GM23338 (cell line): ENCODE results near the gene MRPL30. TPM values are rescaled to one million over a fixed set of nuclear protein-coding genes. Genes with fewer than 3 reads are reported as not detected.

Experiments
- ATAC-seq: fragments of 200-7000 bp; cut with Tn5 transposase; 3 replicates; pipeline ENCODE4 v1.9.1; 2020
- DNase-seq: peaks from one replicate; pipeline ENCODE4 v3.0.0-alpha.2; 2015; ENCODE audit warnings: low spot score
- H2AFZ ChIP-seq: fragments of 200-600 bp; sonication (generic); 2 replicates; pipeline ENCODE4 v1.8.0; 2016; ENCODE audit warnings: antibody characterized with exemption, mild to moderate bottlenecking, moderate library complexity
- H3F3A ChIP-seq: fragments of 200-600 bp; sonication (generic); replicated peaks from 2 replicates; pipeline ENCODE4 v1.8.0; 2017; ENCODE audit warnings: antibody characterized with exemption, mixed run types, low read depth
- H3K27ac ChIP-seq: fragments of 200-600 bp; sonication (generic); 2 replicates; pipeline ENCODE4 v1.6.1; 2016; ENCODE audit warnings: low read depth
- H3K27me3 ChIP-seq: fragments of 200-600 bp; sonication (generic); 2 replicates; pipeline ENCODE4 v1.8.0; 2016; ENCODE audit warnings: mild to moderate bottlenecking, mixed run types, moderate library complexity; ENCODE audit not compliant: insufficient read depth
- H3K36me3 ChIP-seq: fragments of 200-600 bp; sonication (generic); 2 replicates; pipeline ENCODE4 v1.8.0; 2016; ENCODE audit warnings: mild to moderate bottlenecking; ENCODE audit not compliant: insufficient read depth
- H3K4me1 ChIP-seq: fragments of 200-600 bp; sonication (generic); 2 replicates; pipeline ENCODE4 v1.8.0; 2016; ENCODE audit warnings: mild to moderate bottlenecking, moderate library complexity; ENCODE audit not compliant: insufficient read depth
- H3K4me2 ChIP-seq: fragments of 200-600 bp; sonication (generic); 2 replicates; pipeline ENCODE4 v1.7.1; 2017; ENCODE audit warnings: mixed run types
- H3K4me3 ChIP-seq: fragments of 200-600 bp; sonication (generic); 2 replicates; pipeline ENCODE4 v1.6.1; 2016; ENCODE audit warnings: mixed run types
- H3K79me2 ChIP-seq: fragments of 200-600 bp; sonication (generic); replicated peaks from 2 replicates; pipeline ENCODE4 v1.8.0; 2017; ENCODE audit warnings: mild to moderate bottlenecking; ENCODE audit not compliant: insufficient read depth
- H3K9me2 ChIP-seq: fragments of 200-600 bp; sonication (generic); 2 replicates; pipeline ENCODE4 v1.8.0; 2017; ENCODE audit not compliant: insufficient read depth
- H4K20me1 ChIP-seq: fragments of 200-600 bp; sonication (generic); replicated peaks from 2 replicates; pipeline ENCODE4 v1.8.0; 2017; ENCODE audit warnings: mild to moderate bottlenecking; ENCODE audit not compliant: insufficient read depth
- H3K27ac Mint-ChIP-seq: 2 replicates; pipeline ENCODE4 v1.8.0; 2020; ENCODE audit warnings: inconsistent platforms, mild to moderate bottlenecking, moderate library complexity, mixed read lengths
- H3K27me3 Mint-ChIP-seq: 3 replicates; pipeline ENCODE4 v1.8.0; 2022; ENCODE audit warnings: low read depth, mild to moderate bottlenecking, moderate library complexity, mixed read lengths, inconsistent platforms; ENCODE audit not compliant: insufficient read depth, poor library complexity
- H3K36me3 Mint-ChIP-seq: 3 replicates; pipeline ENCODE4 v1.8.0; 2021; ENCODE audit warnings: low read depth, mild to moderate bottlenecking, inconsistent platforms, moderate library complexity, mixed read lengths
- H3K4me1 Mint-ChIP-seq: 3 replicates; pipeline ENCODE4 v1.8.0; 2020; ENCODE audit warnings: mild to moderate bottlenecking, inconsistent platforms, mixed read lengths
- H3K4me3 Mint-ChIP-seq: 3 replicates; pipeline ENCODE4 v1.8.0; 2021; ENCODE audit warnings: moderate library complexity, mild to moderate bottlenecking, inconsistent platforms, mixed read lengths
- H3K9me3 Mint-ChIP-seq: 3 replicates; pipeline ENCODE4 v1.8.0; 2020; ENCODE audit warnings: moderate library complexity, mild to moderate bottlenecking, inconsistent platforms, mixed read lengths
- CREB1 ChIP-seq: fragments of 250-450 bp; sonication (Bioruptor Pico); IDR thresholded peaks from 2 replicates; pipeline ENCODE4 v1.5.0; 2020; ENCODE audit warnings: low read depth, mild to moderate bottlenecking, moderate library complexity
- EZH2 ChIP-seq: fragments of 200-600 bp; sonication (generic); IDR thresholded peaks from one replicate; pipeline ENCODE4 v1.8.0; 2017; ENCODE audit warnings: antibody characterized with exemption, mild to moderate bottlenecking, low read depth; ENCODE audit not compliant: unreplicated experiment
- NANOG ChIP-seq: IDR thresholded peaks from 2 replicates; pipeline ENCODE4 v1.6.1; 2016; ENCODE audit warnings: antibody characterized with exemption, borderline replicate concordance
- POLR2AphosphoS5 ChIP-seq: IDR thresholded peaks from 2 replicates; pipeline ENCODE4 v1.6.1; 2016; ENCODE audit warnings: antibody characterized with exemption, low read depth
- ZNF114 ChIP-seq: fragments of 250-450 bp; sonication (Bioruptor Pico); IDR thresholded peaks from 2 replicates; pipeline ENCODE4 v1.5.0; 2020; ENCODE audit warnings: mild to moderate bottlenecking, moderate library complexity
- polyA plus RNA-seq: library from polyadenylated mRNA; unstranded; fragments of >200 nt; fragmentation: Nextera tagmentation; extraction: Ambion mirVana; gene quantifications from 2 replicates; pipeline ENCODE4 v1.2.1, GENCODE V29; 2016
- total RNA-seq: library from RNA; depleted of rRNA; stranded (reverse); fragments of >200 nt; shearing (Covaris generic); gene quantifications from 2 replicates; pipeline ENCODE4 v1.2.3, GENCODE V29; 2014
- TF ChIP-seq, protein P1 (sequence below): IDR thresholded peaks from 2 replicates; pipeline ENCODE4 v1.6.1; 2016; ENCODE audit warnings: antibody characterized with exemption
- TF ChIP-seq, protein P2 (sequence below), 2 experiments: fragments of 200-600 bp in 1 of 2; sonication (generic) in 1 of 2; conservative IDR thresholded peaks; 2 replicates each; pipeline versions ENCODE4 v1.5.1 to v1.6.1; 2016 to 2017; ENCODE audit warnings: antibody characterized with exemption in 2 of 2, low read depth in 2 of 2, mild to moderate bottlenecking in 2 of 2, moderate library complexity in 1 of 2

The MRPL30 gene
- total and polyA plus RNA-seq, 2 experiments from 2014 or later: 51.4 to 53.7 TPM

DNA sequence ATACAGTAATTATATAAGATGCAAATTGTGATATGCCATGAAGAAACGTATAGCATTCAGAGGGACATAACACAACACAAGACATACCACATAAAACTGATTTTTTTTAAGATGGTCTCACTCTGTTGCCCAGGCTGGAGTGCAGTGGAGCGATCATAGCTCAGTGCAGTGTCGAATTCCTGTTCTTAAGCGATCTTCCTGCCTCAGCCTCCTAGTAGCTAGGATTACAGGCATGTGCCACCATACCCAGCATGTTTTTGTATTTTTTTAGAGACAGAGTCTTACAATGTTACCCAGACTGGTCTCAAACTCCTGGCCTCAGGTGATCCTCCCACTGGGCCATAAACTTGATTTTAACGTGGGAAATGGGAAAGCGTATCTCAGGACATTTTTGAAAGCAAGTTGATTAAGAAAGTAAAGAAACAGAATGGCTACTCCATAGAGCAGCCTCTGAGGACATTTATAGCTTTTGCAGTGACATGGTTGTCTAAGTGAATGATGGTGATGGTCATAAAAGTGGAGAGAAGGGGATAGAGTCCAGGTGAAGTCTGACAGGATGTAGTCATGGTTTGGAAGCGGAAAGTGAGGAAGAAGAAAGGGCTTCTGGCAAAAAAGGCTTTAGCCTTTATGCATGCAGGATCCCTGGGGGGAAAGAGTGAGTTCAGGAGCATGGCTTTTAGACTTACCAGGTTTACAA is 28.6 kb upstream of the MRPL30 start:
- no peaks in the 10 kb centered on the region for H3F3A ChIP-seq
- ATAC-seq (no peak), DNase-seq (no peak)
- H3K27me3 Mint-ChIP-seq: peaks cover 4% of the 10 kb centered on the region
- no peaks in the 10 kb centered on the region for H3K9me3 Mint-ChIP-seq
- H3K27ac ChIP-seq: no peak overlapping the region
- no peak overlapping the region for H3K4me3 ChIP-seq
- H3K27me3 ChIP-seq: no peaks in the 10 kb centered on the region
- H2AFZ ChIP-seq: no peak overlapping the region
- no peaks in the 10 kb centered on the region for H3K9me2 ChIP-seq
- TF ChIP-seq, protein P1, sequence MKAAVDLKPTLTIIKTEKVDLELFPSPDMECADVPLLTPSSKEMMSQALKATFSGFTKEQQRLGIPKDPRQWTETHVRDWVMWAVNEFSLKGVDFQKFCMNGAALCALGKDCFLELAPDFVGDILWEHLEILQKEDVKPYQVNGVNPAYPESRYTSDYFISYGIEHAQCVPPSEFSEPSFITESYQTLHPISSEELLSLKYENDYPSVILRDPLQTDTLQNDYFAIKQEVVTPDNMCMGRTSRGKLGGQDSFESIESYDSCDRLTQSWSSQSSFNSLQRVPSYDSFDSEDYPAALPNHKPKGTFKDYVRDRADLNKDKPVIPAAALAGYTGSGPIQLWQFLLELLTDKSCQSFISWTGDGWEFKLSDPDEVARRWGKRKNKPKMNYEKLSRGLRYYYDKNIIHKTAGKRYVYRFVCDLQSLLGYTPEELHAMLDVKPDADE: no peak
- peaks cover 12% of the 10 kb centered on the region; the same call in 2 of the 3 replicates for H3K4me1 Mint-ChIP-seq
- H3K4me2 ChIP-seq: no peak overlapping the region
- H3K36me3 ChIP-seq: no peaks in the 10 kb centered on the region; the same call in 1 of the 2 replicates
- H3K36me3 Mint-ChIP-seq: peaks cover 5% of the 10 kb centered on the region
- H3K79me2 ChIP-seq: peaks cover 16% of the 10 kb centered on the region
- peaks cover 14% of the 10 kb centered on the region for H3K4me1 ChIP-seq
- H3K4me3 Mint-ChIP-seq: no peak overlapping the region
- H3K27ac Mint-ChIP-seq: no peak overlapping the region
- H4K20me1 ChIP-seq: peaks cover 4% of the 10 kb centered on the region; the same call in 1 of the 2 replicates

DNA sequence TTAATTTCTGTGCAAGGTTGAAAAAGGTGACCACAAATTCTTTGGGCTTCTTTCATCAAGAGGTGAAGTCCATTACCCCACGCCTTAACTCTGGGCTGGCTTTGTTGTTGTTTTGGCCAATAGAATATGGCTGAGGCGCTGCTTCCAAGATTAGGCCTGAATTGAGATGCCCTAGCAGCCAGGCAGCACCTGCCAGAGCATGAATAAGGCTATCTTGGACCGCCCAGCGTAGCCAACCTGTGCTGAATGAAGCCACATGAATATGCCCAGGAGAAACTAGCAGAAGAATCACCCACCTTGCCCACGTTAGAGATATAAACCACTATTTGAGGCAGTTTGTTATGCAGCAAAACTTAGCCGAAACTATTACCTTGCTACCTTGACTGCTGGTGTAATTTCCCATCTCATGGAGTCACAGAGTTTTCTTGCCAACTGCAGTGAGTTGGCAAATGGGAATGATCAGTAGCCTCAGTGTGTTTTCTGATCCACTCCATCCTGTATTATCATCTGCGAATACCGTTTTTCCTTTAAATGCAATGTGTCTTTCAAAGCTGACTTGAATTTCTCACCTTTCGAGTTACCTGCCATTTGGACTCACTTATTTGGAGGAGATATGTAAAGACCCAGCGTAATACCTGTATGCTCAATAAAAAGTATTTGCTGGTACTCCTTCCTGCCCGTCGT is 26.9 kb upstream of the MRPL30 start:
- Histone ChIP-seq H3K4me3 (peak overlapping the region; percentile 92), H3K4me1 (peaks cover 14% of the 10 kb centered on the region), H4K20me1 (peaks cover 4% of the 10 kb centered on the region; the same call in 1 of the 2 replicates), H2AFZ (peak overlapping the region; percentile 99), H3K9me2 (no peaks in the 10 kb centered on the region), H3K79me2 (peaks cover 16% of the 10 kb centered on the region), H3K27ac (no peak overlapping the region), H3F3A (no peaks in the 10 kb centered on the region), H3K4me2 (peak overlapping the region; percentile 97), H3K36me3 (peaks cover 4% of the 10 kb centered on the region; the same call in 1 of the 2 replicates), H3K27me3 (no peaks in the 10 kb centered on the region)
- ATAC-seq (no peak), DNase-seq (peak; percentile 4)
- TF ChIP-seq POLR2AphosphoS5: no peak
- no peak for TF ChIP-seq NANOG
- no peak for TF ChIP-seq EZH2
- H3K36me3 Mint-ChIP-seq: peaks cover 13% of the 10 kb centered on the region
- H3K4me1 Mint-ChIP-seq: peaks cover 16% of the 10 kb centered on the region
- H3K4me3 Mint-ChIP-seq: peak overlapping the region; percentile 87
- H3K27me3 Mint-ChIP-seq: peaks cover 4% of the 10 kb centered on the region
- H3K9me3 Mint-ChIP-seq: no peaks in the 10 kb centered on the region
- peak overlapping the region; percentile 95 for H3K27ac Mint-ChIP-seq

DNA sequence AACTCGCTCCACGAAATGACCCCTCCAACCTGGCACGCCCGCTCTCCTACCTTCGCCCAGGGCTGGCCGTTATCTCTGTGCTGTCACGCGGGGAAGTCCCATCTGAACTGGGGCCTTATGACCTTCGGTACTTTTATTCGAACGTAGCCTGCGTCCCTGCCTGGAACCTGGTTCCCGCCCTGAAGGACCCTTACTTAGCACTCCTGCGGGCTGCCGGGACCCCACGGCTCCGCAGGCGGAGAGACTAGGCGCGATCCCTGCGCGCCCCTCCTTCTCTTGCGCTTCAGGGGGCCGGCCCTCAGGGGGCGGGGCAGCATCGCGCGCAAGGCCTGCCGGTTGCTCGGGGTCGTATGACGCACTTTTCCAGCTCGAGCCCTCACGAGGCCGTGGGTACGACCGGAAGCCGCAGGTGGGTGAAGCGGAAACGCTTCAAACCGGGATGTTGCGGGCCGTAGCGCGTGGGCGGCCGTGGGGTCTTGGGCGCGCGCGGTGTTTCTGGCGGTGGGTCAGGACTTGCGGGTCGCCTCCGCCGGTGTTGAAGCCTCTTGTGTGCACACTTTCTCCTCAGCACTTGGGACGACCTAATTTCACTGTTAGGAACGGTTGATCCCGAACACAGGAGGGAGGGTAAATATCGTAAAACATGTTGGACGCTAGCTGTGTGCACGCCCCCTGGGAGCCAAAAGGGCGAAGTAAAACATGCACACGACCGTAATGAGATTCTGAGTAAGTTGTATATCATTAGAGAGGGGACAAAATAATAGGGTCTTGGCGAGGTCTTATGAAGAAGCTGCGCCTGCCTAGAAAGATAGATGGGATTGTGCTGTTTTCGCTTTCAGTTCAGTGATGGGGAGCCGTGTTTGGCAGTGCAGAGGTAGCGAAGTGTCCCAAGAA is 26.1 kb upstream of the MRPL30 start, which contains the start of the genes LIPT1 and TSGA10:
TSS of gene LIPT1 (plus strand) at position 325 of the 894 bp plus-strand sequence. CDS start 6,991 bp downstream, outside the sequence.
TSS of gene TSGA10 (minus strand) at position 300 of the 894 bp plus-strand sequence. CDS start 45,503 bp downstream, outside the sequence.
- Histone ChIP-seq H3K4me2 (peak within 1 kb of the TSS; percentile 97), H3K9me2 (no peaks in the 10 kb centered on the region), H3F3A (no peaks in the 10 kb centered on the region), H2AFZ (peak within 1 kb of the TSS; percentile 99), H3K27ac (peak within 1 kb of the TSS; percentile 74; the same call in 1 of the 2 replicates), H3K79me2 (peaks cover 16% of the 10 kb centered on the region), H3K4me1 (peaks cover 14% of the 10 kb centered on the region), H3K36me3 (peaks cover 8% of the 10 kb centered on the region; the same call in 1 of the 2 replicates), H3K4me3 (peak within 1 kb of the TSS; percentile 92), H4K20me1 (0 out of 2 replicates have a peak, but pooled peaks cover 4% of the 10 kb centered on the region), H3K27me3 (no peaks in the 10 kb centered on the region)
- Mint-ChIP-seq H3K4me1 (peaks cover 16% of the 10 kb centered on the region), H3K27me3 (peaks cover 4% of the 10 kb centered on the region), H3K9me3 (no peaks in the 10 kb centered on the region), H3K36me3 (peaks cover 18% of the 10 kb centered on the region), H3K4me3 (peak within 1 kb of the TSS; percentile 87), H3K27ac (peak within 1 kb of the TSS; percentile 95)
- ATAC-seq (peak; percentile 92), DNase-seq (peak; percentile 91)
- peak; percentile 92 for TF ChIP-seq POLR2AphosphoS5
- TF ChIP-seq, protein P2, sequence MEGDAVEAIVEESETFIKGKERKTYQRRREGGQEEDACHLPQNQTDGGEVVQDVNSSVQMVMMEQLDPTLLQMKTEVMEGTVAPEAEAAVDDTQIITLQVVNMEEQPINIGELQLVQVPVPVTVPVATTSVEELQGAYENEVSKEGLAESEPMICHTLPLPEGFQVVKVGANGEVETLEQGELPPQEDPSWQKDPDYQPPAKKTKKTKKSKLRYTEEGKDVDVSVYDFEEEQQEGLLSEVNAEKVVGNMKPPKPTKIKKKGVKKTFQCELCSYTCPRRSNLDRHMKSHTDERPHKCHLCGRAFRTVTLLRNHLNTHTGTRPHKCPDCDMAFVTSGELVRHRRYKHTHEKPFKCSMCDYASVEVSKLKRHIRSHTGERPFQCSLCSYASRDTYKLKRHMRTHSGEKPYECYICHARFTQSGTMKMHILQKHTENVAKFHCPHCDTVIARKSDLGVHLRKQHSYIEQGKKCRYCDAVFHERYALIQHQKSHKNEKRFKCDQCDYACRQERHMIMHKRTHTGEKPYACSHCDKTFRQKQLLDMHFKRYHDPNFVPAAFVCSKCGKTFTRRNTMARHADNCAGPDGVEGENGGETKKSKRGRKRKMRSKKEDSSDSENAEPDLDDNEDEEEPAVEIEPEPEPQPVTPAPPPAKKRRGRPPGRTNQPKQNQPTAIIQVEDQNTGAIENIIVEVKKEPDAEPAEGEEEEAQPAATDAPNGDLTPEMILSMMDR (conservative IDR thresholded peaks at IDR 0.05; ENCODE audit: low read depth in 2 of 2): 0 out of 4 replicates have a peak, but pooled peaks of 1 of the 2 experiments have one; percentile 19
- TF ChIP-seq, protein P1: peak; percentile 37; the same call in 1 of the 2 replicates
- TF ChIP-seq CREB1 (CRISPR knock-in tag): peak; percentile 80
- no peak for TF ChIP-seq ZNF114
- no peak for TF ChIP-seq NANOG
